Stimulated activated CD4-positive, alpha-beta T cell treated with anti-CD3 and anti-CD28 coated beads, Interleukin-4, amount 100 ng/mL, for 48 hours (primary cell): ENCODE data around the gene CTCF.

Experiments used
- DNase-seq, 2 donors: peaks; one replicate each; pipeline ENCODE4 v3.0.0-alpha.2; 2020; ENCODE audit warnings: low read depth in 2 of 2

Gene CTCF

GRCh38 chr16:67664871-67665270 is 102.5 kb downstream of the CTCF start:
- no peak for DNase-seq

GRCh38 chr16:67665598-67665997 is 103.3 kb downstream of the CTCF start:
- no peak for DNase-seq

- DNase-seq, result no peak
Measured at GRCh38 chr16:67666032-67666551, 103.8 kb downstream of the CTCF start.

GRCh38 chr16:67666559-67667452 is 104.5 kb downstream of the CTCF start, which contains the start of the genes C16orf86 and ENKD1:
C16orf86 (plus strand) TSS chr16:67666814; CDS start chr16:67666971, 157 bp downstream.
ENKD1 (minus strand) TSS chr16:67666750; CDS start chr16:67666442, 308 bp downstream.
- peak; percentile 69 to 76 for DNase-seq

GRCh38 chr16:67667453-67667816 is 105.1 kb downstream of the CTCF start:
- DNase-seq, result no peak

- peak; percentile 63 to 75 for DNase-seq
Measured at GRCh38 chr16:67667817-67668494, 105.6 kb downstream of the CTCF start.

- DNase-seq, result no peak
Measured at GRCh38 chr16:67668495-67669157, 106.3 kb downstream of the CTCF start.

- no peak for DNase-seq
Measured at GRCh38 chr16:67669499-67670101, 107.3 kb downstream of the CTCF start.

GRCh38 chr16:67672306-67672705 is 110.0 kb downstream of the CTCF start:
- DNase-seq, result no peak

- DNase-seq, result peak in 1 of 2 donors; percentile 49
Measured at GRCh38 chr16:67672739-67673662, 110.7 kb downstream of the CTCF start.

GRCh38 chr16:67673712-67674580 is 111.6 kb downstream of the CTCF start:
- DNase-seq, result no peak

GRCh38 chr16:67674851-67675578 is 112.7 kb downstream of the CTCF start:
- no peak for DNase-seq

GRCh38 chr16:67675579-67675935 is 113.2 kb downstream of the CTCF start:
- no peak for DNase-seq

GRCh38 chr16:67675999-67676398 is 113.7 kb downstream of the CTCF start:
- DNase-seq, result no peak

GRCh38 chr16:67676516-67676915 is 114.2 kb downstream of the CTCF start:
- DNase-seq, result no peak

- DNase-seq, result no peak
Measured at GRCh38 chr16:67676939-67677338, 114.6 kb downstream of the CTCF start.

GRCh38 chr16:67677712-67678111 is 115.4 kb downstream of the CTCF start:
- no peak for DNase-seq

GRCh38 chr16:67678354-67679023 is 116.2 kb downstream of the CTCF start:
- no peak for DNase-seq
